Nephron (organoid): ENCODE data around the gene MGRN1.

Experiments used
- H3K27ac Mint-ChIP-seq, 3 experiments: 2 replicates each; pipeline ENCODE4 v1.8.0; 2020; ENCODE audit warnings: mixed read lengths in 3 of 3, mild to moderate bottlenecking in 2 of 3, moderate library complexity in 1 of 3
- H3K27me3 Mint-ChIP-seq: 2 replicates; pipeline ENCODE4 v1.8.0; 2021; ENCODE audit warnings: low read depth, mild to moderate bottlenecking, moderate library complexity, mixed read lengths
- H3K36me3 Mint-ChIP-seq: 2 replicates; pipeline ENCODE4 v1.8.0; 2020; ENCODE audit warnings: low read depth, mixed read lengths
- H3K4me1 Mint-ChIP-seq: 2 replicates; pipeline ENCODE4 v1.8.0; 2020; ENCODE audit warnings: mixed read lengths
- H3K4me3 Mint-ChIP-seq, 3 experiments: 2 replicates each; pipeline ENCODE4 v1.8.0; 2020; ENCODE audit warnings: mild to moderate bottlenecking in 3 of 3, mixed read lengths in 3 of 3, moderate library complexity in 2 of 3
- H3K9me3 Mint-ChIP-seq: 2 replicates; pipeline ENCODE4 v1.8.0; 2020; ENCODE audit warnings: mixed read lengths
- TF ChIP-seq, protein P1 (sequence below), 3 experiments: fragments of 200-600 bp; sonication (generic); IDR thresholded peaks; one replicate each; pipeline ENCODE4 v1.5.0; 2021; ENCODE audit warnings: antibody characterized with exemption in 3 of 3; ENCODE audit not compliant: unreplicated experiment in 3 of 3

MGRN1 gene

DNA sequence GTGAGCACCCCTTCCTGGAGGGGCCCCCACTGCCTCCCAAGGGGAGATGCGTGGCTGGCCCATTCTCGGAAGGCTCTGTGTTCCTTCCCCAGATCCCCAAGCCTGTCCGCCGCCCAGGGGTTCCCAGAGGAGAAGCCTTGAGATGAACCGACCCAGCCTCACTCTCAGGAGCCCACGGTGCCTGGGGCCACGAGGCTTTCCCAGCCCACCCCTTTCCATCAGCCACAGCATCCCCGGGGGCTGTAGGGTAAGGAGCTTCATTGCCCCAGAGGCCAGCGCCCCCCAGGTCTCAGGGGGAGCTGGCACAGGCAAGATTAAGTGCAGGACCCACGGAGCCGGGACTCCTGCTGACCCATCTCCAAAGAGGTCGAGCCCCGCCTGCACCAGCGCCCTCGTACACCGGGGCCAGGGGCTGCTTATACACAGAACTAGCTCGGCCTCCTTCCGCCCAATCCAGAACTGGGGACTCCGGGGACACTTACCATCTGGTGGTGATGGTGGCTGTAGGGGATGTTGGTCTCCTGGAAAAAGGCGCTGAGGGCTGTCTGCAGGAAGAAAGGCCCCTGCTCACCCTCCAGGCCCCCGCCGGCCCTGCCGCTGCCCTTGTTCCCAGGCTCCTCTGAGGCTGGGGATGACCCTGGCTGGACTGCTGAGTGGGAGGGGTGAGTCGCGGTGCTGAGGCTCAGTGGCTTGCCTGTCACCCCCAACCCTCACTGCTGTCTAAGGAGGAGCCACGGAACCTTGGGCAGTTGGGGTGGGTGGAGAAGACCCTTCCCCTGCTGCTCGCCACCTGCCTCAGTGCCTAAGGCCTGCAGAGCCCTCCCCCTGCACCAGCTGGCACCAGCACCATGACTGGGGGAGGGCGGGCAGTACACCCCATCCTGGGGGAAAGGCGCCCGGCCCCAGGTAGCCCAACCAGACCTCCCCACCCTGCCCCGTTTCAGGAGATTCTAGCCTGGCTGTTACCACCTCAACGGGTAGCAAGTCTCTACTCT, 14.3 kb upstream of the MGRN1 start:
- peaks cover 3% of the 10 kb centered on the region for H3K27me3 Mint-ChIP-seq
- H3K27ac Mint-ChIP-seq, result no peak overlapping the region
- no peaks in the 10 kb centered on the region for H3K9me3 Mint-ChIP-seq
- H3K4me3 Mint-ChIP-seq, result no peak overlapping the region
- no peaks in the 10 kb centered on the region for H3K36me3 Mint-ChIP-seq
- TF ChIP-seq, protein P1, sequence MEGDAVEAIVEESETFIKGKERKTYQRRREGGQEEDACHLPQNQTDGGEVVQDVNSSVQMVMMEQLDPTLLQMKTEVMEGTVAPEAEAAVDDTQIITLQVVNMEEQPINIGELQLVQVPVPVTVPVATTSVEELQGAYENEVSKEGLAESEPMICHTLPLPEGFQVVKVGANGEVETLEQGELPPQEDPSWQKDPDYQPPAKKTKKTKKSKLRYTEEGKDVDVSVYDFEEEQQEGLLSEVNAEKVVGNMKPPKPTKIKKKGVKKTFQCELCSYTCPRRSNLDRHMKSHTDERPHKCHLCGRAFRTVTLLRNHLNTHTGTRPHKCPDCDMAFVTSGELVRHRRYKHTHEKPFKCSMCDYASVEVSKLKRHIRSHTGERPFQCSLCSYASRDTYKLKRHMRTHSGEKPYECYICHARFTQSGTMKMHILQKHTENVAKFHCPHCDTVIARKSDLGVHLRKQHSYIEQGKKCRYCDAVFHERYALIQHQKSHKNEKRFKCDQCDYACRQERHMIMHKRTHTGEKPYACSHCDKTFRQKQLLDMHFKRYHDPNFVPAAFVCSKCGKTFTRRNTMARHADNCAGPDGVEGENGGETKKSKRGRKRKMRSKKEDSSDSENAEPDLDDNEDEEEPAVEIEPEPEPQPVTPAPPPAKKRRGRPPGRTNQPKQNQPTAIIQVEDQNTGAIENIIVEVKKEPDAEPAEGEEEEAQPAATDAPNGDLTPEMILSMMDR (IDR thresholded peaks at IDR 0.05; ENCODE audit: unreplicated experiment in 3 of 3), result no peak
- H3K4me1 Mint-ChIP-seq, result no peaks in the 10 kb centered on the region

DNA sequence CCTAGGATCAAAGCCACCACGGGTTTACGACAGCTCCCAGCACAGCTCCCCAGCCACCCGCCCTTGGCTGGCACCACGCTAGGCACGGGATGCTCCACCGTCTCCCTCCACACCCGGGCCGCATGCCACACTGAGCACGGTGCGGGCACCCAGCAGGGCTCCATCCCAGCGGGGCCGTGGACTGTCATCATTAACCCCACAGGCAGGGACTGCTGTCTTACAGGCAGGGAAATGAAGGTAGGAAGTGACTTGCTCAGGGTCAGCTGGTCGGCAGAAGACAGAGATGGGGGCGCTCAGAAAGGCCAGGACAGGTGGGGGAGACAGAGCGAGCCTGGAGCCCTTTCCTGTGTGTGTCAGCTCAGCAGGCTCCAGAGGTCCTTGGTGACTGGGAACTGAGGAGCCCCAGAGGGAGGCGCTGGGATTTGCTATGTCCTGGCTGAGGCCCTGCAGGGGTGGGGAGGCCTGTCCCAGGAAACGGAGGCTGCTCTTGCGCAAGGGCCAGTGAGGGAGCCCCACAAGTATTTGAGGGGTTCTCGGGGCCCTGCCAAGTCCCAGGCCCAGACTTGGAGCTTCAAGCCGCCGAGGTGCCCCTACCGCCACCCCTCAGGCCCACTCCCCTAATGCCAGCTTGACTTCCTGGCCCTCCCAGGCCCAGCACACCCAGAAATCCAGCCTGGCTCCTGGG, 13.1 kb upstream of the MGRN1 start:
- Mint-ChIP-seq H3K27ac (no peak overlapping the region), H3K4me3 (peak overlapping the region; percentile 46 to 63 (median 52)), H3K36me3 (no peaks in the 10 kb centered on the region), H3K9me3 (no peaks in the 10 kb centered on the region), H3K27me3 (peaks cover 3% of the 10 kb centered on the region), H3K4me1 (peaks cover 7% of the 10 kb centered on the region)
- TF ChIP-seq, protein P1 (IDR thresholded peaks at IDR 0.05; ENCODE audit: unreplicated experiment in 3 of 3), result no peak

DNA sequence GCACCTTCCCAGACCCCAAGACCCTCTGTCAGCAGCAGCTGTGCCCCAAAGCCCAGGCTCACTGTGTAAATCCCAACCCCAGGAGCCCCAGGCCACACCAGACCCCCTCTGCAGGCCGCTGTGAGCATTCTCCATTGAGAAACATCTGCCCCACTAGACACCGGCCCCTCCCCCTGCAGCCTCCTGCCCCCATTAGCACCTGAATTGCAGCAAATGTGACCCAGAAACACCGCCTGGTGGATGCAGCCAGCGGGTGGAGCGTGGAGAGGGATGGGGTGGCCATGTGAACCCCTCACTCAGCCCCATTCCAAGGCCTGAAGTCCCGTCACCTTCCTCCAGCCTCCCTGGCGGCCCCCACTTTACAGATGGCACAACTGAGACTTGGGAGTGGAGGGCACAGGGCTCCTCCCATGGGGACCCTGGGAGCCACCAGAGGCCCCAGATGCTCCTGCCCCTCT, 12.1 kb upstream of the MGRN1 start:
- Mint-ChIP-seq H3K27me3 (peaks cover 3% of the 10 kb centered on the region), H3K27ac (no peak overlapping the region)
- TF ChIP-seq, protein P1 (IDR thresholded peaks at IDR 0.05; ENCODE audit: unreplicated experiment in 3 of 3), result no peak

DNA sequence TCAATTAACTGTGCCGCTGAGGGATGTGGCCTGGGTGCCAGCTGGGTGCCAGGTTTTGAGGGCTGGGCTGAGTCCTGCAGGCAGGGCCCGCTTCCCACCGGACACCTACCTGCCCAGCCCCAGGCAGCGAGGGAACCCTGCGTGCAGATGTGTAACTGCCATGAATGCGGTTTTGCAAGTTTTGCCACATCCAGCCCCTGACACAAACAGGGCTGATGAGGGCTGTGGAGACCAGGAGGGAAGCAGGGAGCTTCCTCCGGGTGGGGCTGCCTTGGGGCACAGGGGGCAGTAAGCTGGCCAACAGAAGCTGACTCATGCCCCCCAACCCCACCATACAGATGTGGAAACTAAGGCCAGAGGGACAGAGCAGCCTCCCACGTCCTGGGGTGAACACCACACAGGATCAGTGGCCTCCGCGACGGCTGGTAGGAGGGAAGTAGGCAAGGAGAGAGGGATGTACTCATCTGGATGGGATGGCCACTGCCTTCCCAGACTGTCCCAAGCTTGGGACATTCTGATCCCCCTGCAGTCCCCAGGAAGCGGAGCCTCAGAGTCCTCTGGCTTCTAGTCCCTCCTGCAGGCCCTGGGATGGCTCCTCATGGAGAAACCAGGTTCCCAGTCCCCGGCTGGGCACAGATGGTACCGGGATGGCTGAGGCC, 11.5 kb upstream of the MGRN1 start:
- Mint-ChIP-seq H3K27ac (no peak overlapping the region), H3K36me3 (no peaks in the 10 kb centered on the region), H3K9me3 (no peaks in the 10 kb centered on the region), H3K4me3 (peak overlapping the region; percentile 77 to 84 (median 84)), H3K4me1 (peaks cover 13% of the 10 kb centered on the region), H3K27me3 (peaks cover 3% of the 10 kb centered on the region)
- TF ChIP-seq, protein P1 (IDR thresholded peaks at IDR 0.05; ENCODE audit: unreplicated experiment in 3 of 3), result no peak

More for the DNA sequence above, 12.1 kb upstream of the MGRN1 start:
- peaks cover 13% of the 10 kb centered on the region for H3K4me1 Mint-ChIP-seq
- peak overlapping the region; percentile 21 to 84 (median 84) for H3K4me3 Mint-ChIP-seq
- H3K9me3 Mint-ChIP-seq, result no peaks in the 10 kb centered on the region
- H3K36me3 Mint-ChIP-seq, result no peaks in the 10 kb centered on the region

- H3K4me1 Mint-ChIP-seq, result peaks cover 20% of the 10 kb centered on the region
- TF ChIP-seq, protein P1 (IDR thresholded peaks at IDR 0.05; ENCODE audit: unreplicated experiment in 3 of 3), result no peak
- peaks cover 3% of the 10 kb centered on the region for H3K27me3 Mint-ChIP-seq
- H3K9me3 Mint-ChIP-seq, result no peaks in the 10 kb centered on the region
- no peaks in the 10 kb centered on the region for H3K36me3 Mint-ChIP-seq
- H3K4me3 Mint-ChIP-seq, result peak overlapping the region; percentile 77 to 84 (median 84)
- no peak overlapping the region for H3K27ac Mint-ChIP-seq
Measured at GRCh38 chr16:4613636-4614570, 10.7 kb upstream of the MGRN1 start.
